ENCODE data around the gene RNPEPL1. TPM values are rescaled to one million over a fixed set of nuclear protein-coding genes. Genes with fewer than 3 reads are reported as not detected.

The RNPEPL1 gene
- total RNA-seq, 1 donor from 2014 or later: 22.7 TPM

- Histone ChIP-seq H3K4me3 (ENCODE audit: insufficient read depth, low read depth, low read length) (no peak overlapping the region), H3K9me3 (ENCODE audit: insufficient read depth, low read depth, low read length) (no peaks in the 10 kb centered on the region), H3K4me2 (ENCODE audit: low read length) (no peak overlapping the region), H3K27me3 (ENCODE audit: insufficient read depth, low read length) (no peaks in the 10 kb centered on the region), H3K36me3 (ENCODE audit: insufficient read depth, low read length) (no peaks in the 10 kb centered on the region), H3K79me2 (ENCODE audit: insufficient read depth, low read length) (peaks cover 7% of the 10 kb centered on the region), H3K27ac (ENCODE audit: low read depth, low read length) (no peak overlapping the region), H2AFZ (ENCODE audit: low read depth, low read length) (no peak overlapping the region), H3K9ac (ENCODE audit: low read length) (no peak overlapping the region), H3K4me1 (ENCODE audit: insufficient read depth, low read length) (peaks cover 15% of the 10 kb centered on the region), H4K20me1 (ENCODE audit: insufficient read depth, low read length) (peaks cover 25% of the 10 kb centered on the region)
- Mint-ChIP-seq H3K4me3 (ENCODE audit: unreplicated experiment) (no peak overlapping the region), H3K4me1 (ENCODE audit: low read depth, unreplicated experiment) (peaks cover 4% of the 10 kb centered on the region), H3K36me3 (ENCODE audit: low read depth, unreplicated experiment) (no peaks in the 10 kb centered on the region), H3K27me3 (ENCODE audit: low read depth, unreplicated experiment) (no peaks in the 10 kb centered on the region), H3K9me3 (ENCODE audit: unreplicated experiment) (no peaks in the 10 kb centered on the region), H3K27ac (ENCODE audit: unreplicated experiment) (no peak overlapping the region)
- no peak for TF ChIP-seq EZH2 (IDR thresholded peaks at IDR 0.05; ENCODE audit: insufficient read depth, low read length)
- no peak for TF ChIP-seq CTCF (IDR thresholded peaks at IDR 0.05; ENCODE audit: insufficient read depth, low read depth, low read length)
- DNase-seq (ENCODE audit: low read depth) (no peak), FAIRE-seq (no peak)
Observed at GRCh38 chr2:240571314-240571973, 3.2 kb downstream of the RNPEPL1 start.

- no peak overlapping the region for H3K4me2 ChIP-seq (ENCODE audit: low read length)
- no peak for TF ChIP-seq CTCF (IDR thresholded peaks at IDR 0.05; ENCODE audit: insufficient read depth, low read depth, low read length)
- TF ChIP-seq EZH2 (IDR thresholded peaks at IDR 0.05; ENCODE audit: insufficient read depth, low read length): no peak
- peaks cover 7% of the 10 kb centered on the region for H3K79me2 ChIP-seq (ENCODE audit: insufficient read depth, low read length)
- no peaks in the 10 kb centered on the region for H3K27me3 ChIP-seq (ENCODE audit: insufficient read depth, low read length)
- Mint-ChIP-seq H3K9me3 (ENCODE audit: unreplicated experiment) (no peaks in the 10 kb centered on the region), H3K36me3 (ENCODE audit: low read depth, unreplicated experiment) (no peaks in the 10 kb centered on the region), H3K4me3 (ENCODE audit: unreplicated experiment) (no peak overlapping the region), H3K4me1 (ENCODE audit: low read depth, unreplicated experiment) (peaks cover 2% of the 10 kb centered on the region), H3K27ac (ENCODE audit: unreplicated experiment) (no peak overlapping the region), H3K27me3 (ENCODE audit: low read depth, unreplicated experiment) (no peaks in the 10 kb centered on the region)
- FAIRE-seq: no peak
- H3K4me1 ChIP-seq (ENCODE audit: insufficient read depth, low read length): peaks cover 6% of the 10 kb centered on the region
- no peaks in the 10 kb centered on the region for H3K9me3 ChIP-seq (ENCODE audit: insufficient read depth, low read depth, low read length)
- H4K20me1 ChIP-seq (ENCODE audit: insufficient read depth, low read length): peaks cover 28% of the 10 kb centered on the region
- DNase-seq (ENCODE audit: low read depth): no peak
- no peak overlapping the region for H3K4me3 ChIP-seq (ENCODE audit: insufficient read depth, low read depth, low read length)
- no peak overlapping the region for H2AFZ ChIP-seq (ENCODE audit: low read depth, low read length)
- H3K9ac ChIP-seq (ENCODE audit: low read length): no peak overlapping the region
- H3K36me3 ChIP-seq (ENCODE audit: insufficient read depth, low read length): no peaks in the 10 kb centered on the region
- no peak overlapping the region for H3K27ac ChIP-seq (ENCODE audit: low read depth, low read length)
Observed at GRCh38 chr2:240572141-240573031, 4.1 kb downstream of the RNPEPL1 start.
